ENCODE data around the gene SNPH.

SNPH gene

DNA sequence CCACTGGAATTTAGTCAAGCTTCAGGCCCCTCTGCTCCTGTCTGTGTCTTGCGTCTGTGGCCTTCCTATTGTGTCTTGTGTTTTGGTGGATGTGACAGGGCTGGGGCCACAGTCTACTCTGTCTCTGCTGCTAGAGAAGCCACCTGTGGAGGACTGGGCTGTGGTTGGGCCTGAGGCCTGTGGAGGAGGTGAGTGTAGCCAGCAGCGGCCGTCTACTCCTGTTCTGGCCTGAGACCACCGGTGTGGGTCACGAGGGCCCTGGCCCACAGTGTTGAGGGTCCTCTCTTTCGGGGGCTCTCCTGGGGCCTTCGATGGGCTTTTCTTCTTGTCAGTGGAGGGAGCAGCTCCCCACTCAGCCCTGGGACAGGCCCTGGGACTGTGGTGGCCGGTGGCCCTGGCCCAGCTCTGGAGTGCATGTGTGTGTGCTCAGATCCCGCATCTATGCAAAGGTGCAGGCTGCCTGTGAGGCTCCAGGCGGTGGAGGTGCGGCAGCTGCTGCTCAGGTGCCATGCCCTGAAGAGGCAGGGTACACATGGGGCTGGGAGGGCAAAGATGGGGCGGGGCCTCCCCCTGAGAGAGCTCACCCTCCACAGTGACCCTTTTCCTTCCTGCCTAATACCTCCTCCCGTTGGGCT is 42.1 kb downstream of the SNPH start:
- H3K4me3 ChIP-seq (ENCODE audit: low read depth, low read length): no peak overlapping the region
- TF ChIP-seq, protein P1, sequence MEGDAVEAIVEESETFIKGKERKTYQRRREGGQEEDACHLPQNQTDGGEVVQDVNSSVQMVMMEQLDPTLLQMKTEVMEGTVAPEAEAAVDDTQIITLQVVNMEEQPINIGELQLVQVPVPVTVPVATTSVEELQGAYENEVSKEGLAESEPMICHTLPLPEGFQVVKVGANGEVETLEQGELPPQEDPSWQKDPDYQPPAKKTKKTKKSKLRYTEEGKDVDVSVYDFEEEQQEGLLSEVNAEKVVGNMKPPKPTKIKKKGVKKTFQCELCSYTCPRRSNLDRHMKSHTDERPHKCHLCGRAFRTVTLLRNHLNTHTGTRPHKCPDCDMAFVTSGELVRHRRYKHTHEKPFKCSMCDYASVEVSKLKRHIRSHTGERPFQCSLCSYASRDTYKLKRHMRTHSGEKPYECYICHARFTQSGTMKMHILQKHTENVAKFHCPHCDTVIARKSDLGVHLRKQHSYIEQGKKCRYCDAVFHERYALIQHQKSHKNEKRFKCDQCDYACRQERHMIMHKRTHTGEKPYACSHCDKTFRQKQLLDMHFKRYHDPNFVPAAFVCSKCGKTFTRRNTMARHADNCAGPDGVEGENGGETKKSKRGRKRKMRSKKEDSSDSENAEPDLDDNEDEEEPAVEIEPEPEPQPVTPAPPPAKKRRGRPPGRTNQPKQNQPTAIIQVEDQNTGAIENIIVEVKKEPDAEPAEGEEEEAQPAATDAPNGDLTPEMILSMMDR (conservative IDR thresholded peaks at IDR 0.05; ENCODE audit: low read depth, low read length): no peak
- DNase-seq (ENCODE audit: low read depth): no peak

DNA sequence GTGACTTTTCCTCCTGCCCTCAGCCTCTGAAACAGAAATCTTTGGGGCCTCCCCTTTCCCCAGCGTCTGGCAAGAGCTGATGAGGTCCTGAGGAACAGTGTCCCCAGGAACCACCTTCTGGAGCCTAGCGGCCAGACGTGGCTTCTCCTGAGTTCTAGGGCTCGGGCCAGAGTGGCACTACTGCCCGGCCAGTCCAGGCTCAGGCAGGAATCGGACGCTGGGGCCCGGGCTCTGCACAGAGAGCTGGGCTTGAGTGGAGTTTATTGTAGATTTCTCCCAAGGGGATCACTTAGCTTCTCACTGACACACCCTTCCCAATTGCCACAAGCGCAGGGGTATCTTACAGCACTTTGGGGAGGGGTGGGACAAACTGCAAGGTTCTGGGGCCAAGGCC is 42.6 kb downstream of the SNPH start:
- TF ChIP-seq, protein P1 (conservative IDR thresholded peaks at IDR 0.05; ENCODE audit: low read depth, low read length): no peak
- no peak for DNase-seq (ENCODE audit: low read depth)
- no peak overlapping the region for H3K4me3 ChIP-seq (ENCODE audit: low read depth, low read length)

DNA sequence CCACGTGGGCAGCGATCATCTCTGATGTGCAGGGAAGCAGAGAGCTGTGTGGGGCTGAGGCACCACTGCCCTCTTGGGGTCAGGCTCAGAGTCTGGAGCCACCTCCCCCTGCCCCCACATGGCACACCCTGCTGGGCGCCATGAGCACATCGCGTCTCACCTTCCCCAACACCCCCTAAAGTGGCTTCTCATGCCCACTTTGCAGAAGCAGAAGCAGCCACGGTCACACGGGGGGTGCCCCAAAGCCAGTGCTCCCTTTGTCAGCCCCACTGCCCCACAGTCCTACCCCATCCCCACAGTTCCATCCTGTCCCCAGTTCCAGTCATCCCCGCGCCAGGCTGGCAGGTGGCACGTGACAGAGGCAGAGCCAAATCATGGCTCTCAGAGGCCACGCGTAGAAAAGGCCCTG is 43.3 kb downstream of the SNPH start:
- H3K4me3 ChIP-seq (ENCODE audit: low read depth, low read length): no peak overlapping the region
- no peak for DNase-seq (ENCODE audit: low read depth)
- TF ChIP-seq, protein P1 (conservative IDR thresholded peaks at IDR 0.05; ENCODE audit: low read depth, low read length): no peak

DNA sequence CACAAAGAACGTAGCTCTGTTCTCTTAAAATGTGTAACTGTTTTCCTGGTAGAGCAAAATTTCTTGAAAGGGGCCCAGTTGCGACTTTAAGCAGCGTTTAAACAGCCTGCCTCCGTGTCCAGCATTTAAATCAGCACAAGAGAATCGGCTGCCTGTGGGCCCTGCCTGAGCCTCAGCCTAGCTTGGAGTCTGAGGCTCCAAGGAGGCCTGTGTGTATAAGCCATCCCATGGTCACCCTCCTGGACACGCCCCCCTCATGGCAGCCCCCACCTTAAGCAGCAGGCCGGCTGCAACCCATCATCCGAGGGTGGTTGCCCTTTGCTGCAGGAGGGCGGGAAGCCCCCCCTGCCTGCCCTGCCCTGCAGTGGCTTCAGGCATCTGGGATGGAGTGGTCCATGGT is 44.0 kb downstream of the SNPH start:
- DNase-seq (ENCODE audit: low read depth): no peak
- TF ChIP-seq, protein P1 (conservative IDR thresholded peaks at IDR 0.05; ENCODE audit: low read depth, low read length): no peak
- no peak overlapping the region for H3K4me3 ChIP-seq (ENCODE audit: low read depth, low read length)

DNA sequence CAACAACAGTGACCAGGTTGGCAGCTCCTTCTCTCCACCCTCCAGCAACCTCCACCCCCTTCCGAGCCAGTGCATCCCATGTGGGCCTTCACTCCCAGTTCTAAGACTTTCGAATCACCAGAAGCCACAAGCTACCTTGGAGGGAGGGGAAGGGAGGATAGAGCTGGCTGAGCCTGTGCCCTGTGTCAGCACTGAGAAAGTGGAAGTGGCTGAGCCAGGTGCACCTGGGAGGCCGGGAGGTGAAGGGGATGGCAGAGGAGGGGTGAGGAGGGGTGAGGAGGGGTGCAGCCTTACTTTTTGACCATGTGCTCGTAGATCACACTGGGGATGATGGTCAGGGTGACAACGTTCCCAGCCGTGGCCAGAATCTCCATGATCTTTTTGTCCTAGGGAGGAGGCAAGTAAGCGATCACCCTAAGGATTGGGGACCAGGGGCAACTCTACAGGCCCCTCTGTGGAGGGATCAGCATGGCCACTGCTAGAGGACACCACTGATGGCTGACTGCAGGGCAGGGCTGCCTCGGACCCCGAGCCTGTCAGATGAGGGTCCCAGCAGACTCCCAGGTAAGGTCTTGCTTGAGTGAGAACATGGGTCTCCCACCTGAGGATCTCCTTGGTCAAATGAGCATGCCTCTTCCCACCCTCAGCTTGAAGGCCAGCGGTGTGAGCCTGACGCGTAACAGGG is 44.6 kb downstream of the SNPH start:
- no peak overlapping the region for H3K4me3 ChIP-seq (ENCODE audit: low read depth, low read length)
- no peak for DNase-seq (ENCODE audit: low read depth)
- TF ChIP-seq, protein P1 (conservative IDR thresholded peaks at IDR 0.05; ENCODE audit: low read depth, low read length): no peak

DNA sequence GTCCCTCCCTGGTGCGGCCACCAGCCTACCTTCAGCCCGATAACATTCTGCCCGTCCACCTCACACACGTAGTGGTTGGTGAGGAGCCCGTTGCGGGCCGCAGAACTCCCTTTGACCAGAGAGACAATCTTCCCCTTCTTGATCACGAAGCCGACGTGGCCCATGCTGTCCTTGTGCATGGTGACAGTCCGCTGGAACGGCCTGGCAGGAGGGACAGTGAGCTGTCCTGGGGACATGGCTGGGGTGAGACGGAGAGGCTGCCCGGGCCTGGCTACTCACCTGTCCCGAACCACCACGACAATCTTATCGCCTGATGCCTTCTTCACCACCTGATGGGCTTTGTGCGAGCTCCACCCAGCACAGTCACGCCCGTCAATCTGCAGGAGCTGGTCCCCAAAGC is 46.2 kb downstream of the SNPH start:
- no peak overlapping the region for H3K4me3 ChIP-seq (ENCODE audit: low read depth, low read length)
- TF ChIP-seq, protein P1 (conservative IDR thresholded peaks at IDR 0.05; ENCODE audit: low read depth, low read length): no peak
- DNase-seq (ENCODE audit: low read depth): no peak

DNA sequence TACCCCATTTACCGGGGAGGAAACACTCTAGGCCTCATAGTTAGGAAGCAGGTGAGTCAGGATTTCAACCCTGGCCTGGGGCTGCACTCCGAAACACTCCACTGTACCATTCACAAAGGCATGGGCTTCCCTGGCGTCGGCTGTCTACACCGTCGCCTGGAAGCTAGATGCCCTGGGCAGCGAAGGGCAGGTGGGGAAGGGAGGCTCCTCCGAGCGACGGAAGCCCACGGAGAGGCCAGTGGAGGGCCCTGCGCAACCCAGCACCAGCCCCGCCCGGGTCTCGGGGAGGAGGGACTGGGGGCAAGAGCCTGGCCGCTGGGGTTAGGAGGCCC is 46.8 kb downstream of the SNPH start:
- TF ChIP-seq, protein P1 (conservative IDR thresholded peaks at IDR 0.05; ENCODE audit: low read depth, low read length): no peak
- no peak for DNase-seq (ENCODE audit: low read depth)
- no peak overlapping the region for H3K4me3 ChIP-seq (ENCODE audit: low read depth, low read length)

Measured in choroid plexus epithelial cell (primary cell).